Neural cell (in vitro differentiated cells): ENCODE measurements around the gene LCOR.

ENCODE experiments used
- CTCF ChIP-seq: fragments of 450-650 bp; IDR thresholded peaks from 2 replicates; pipeline ENCODE4 v1.5.1; 2014; ENCODE audit warnings: antibody characterized with exemption, mild to moderate bottlenecking, moderate library complexity; ENCODE audit not compliant: poor library complexity, severe bottlenecking
- EP300 ChIP-seq: fragments of 450-650 bp; conservative IDR thresholded peaks from 2 replicates; pipeline ENCODE4 v1.6.1; 2014; ENCODE audit warnings: antibody characterized with exemption, mild to moderate bottlenecking, moderate library complexity; ENCODE audit not compliant: poor library complexity, severe bottlenecking
- EZH2 ChIP-seq: fragments of 200-600, 300-800 bp; shearing (Covaris generic), sonication (generic); IDR thresholded peaks from 2 replicates; pipeline ENCODE4 v1.6.1; 2014; ENCODE audit warnings: antibody characterized with exemption, low read length, borderline replicate concordance, mild to moderate bottlenecking; ENCODE audit not compliant: insufficient read depth, poor library complexity, severe bottlenecking
- MXI1 ChIP-seq: fragments of 450-650 bp; conservative IDR thresholded peaks from 2 replicates; pipeline ENCODE4 v1.6.1; 2014; ENCODE audit warnings: antibody characterized with exemption, mild to moderate bottlenecking; ENCODE audit not compliant: poor library complexity, severe bottlenecking
- POLR2AphosphoS5 ChIP-seq: IDR thresholded peaks from 2 replicates; pipeline ENCODE4 v1.6.1; 2012
- RAD21 ChIP-seq: fragments of 450-650 bp; conservative IDR thresholded peaks from 2 replicates; pipeline ENCODE4 v1.6.1; 2014; ENCODE audit warnings: antibody characterized with exemption, mild to moderate bottlenecking, moderate library complexity
- SMC3 ChIP-seq: fragments of 450-650 bp; conservative IDR thresholded peaks from 2 replicates; pipeline ENCODE4 v1.6.1; 2014; ENCODE audit warnings: antibody characterized with exemption, mild to moderate bottlenecking, moderate library complexity; ENCODE audit not compliant: poor library complexity
- TAF1 ChIP-seq: IDR thresholded peaks from 2 replicates; pipeline ENCODE4 v1.6.1; 2012; ENCODE audit warnings: low read depth

DNA sequence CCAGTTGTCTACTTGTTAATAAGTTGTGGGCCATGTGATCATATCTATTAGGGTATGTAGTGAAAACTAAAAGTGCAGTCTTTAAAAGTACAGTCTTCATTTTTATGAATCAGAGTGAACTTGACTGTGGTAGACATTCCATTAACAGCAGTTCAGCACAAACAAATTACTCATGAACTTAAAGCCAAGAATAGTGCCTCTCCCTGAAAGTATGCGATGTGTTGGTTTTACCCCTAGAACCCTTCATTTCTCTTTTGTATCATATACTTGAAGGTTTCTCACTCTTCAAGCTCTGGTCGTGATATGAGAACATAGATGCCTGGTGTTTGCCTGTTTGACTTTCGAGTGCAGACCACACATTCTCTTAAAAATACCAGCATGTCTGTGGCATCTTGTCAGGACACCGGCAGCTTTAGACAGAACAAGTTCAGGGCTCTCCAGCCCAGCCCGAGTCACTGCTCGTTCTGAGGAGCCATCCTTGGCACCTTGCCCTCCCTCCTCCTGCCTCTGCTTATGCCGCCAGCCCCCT, 159.3 kb downstream of the LCOR start:
- no peak for TF ChIP-seq CTCF
- no peak for TF ChIP-seq TAF1
- no peak for TF ChIP-seq EZH2
- no peak for TF ChIP-seq POLR2AphosphoS5
- no peak for TF ChIP-seq EP300
- TF ChIP-seq SMC3: no peak
- TF ChIP-seq MXI1: no peak
- TF ChIP-seq RAD21: no peak
